Esophagus squamous epithelium (tissue), 5 donors: ENCODE data around the gene COMT. TPM values are rescaled to one million over a fixed set of nuclear protein-coding genes. Genes with fewer than 3 reads are reported as not detected.

Source experiments
- DNase-seq: peaks from one replicate; lab custom pipeline; 2025; lab: John Stamatoyannopoulos, UW
- H3K27ac ChIP-seq, 4 donors: fragments of 200-600 bp; sonication (generic); one replicate each; pipeline ENCODE4 v1.5.1; 2016 to 2019; ENCODE audit warnings: mild to moderate bottlenecking in 1 of 4
- H3K27me3 ChIP-seq, 4 donors: fragments of 200-600 bp; sonication (generic); 1 replicate in 3 of 4; 2 replicates in 1 of 4; pipeline versions ENCODE4 v1.5.1 to v1.6.0; 2017 to 2021; ENCODE audit warnings: antibody characterized with exemption in 1 of 4
- H3K36me3 ChIP-seq, 3 donors: fragments of 200-600 bp; sonication (generic); one replicate each; pipeline ENCODE4 v1.5.1; 2016 to 2019
- H3K4me1 ChIP-seq, 3 donors: fragments of 200-600 bp; sonication (generic); one replicate each; pipeline ENCODE4 v1.5.1; 2017 to 2019
- H3K4me3 ChIP-seq, 4 donors: fragments of 200-600 bp; sonication (generic); 1 replicate in 3 of 4; 2 replicates in 1 of 4; pipeline ENCODE4 v1.5.1; 2016 to 2019; ENCODE audit warnings: mild to moderate bottlenecking in 2 of 4, moderate library complexity in 1 of 4
- H3K9me3 ChIP-seq, 3 donors: fragments of 200-600 bp; sonication (generic); one replicate each; pipeline ENCODE4 v1.5.1; 2016 to 2019
- POLR2A ChIP-seq, 4 donors: fragments of 450-650 bp; IDR thresholded peaks; one replicate each; pipeline ENCODE4 v1.6.1; 2017; ENCODE audit warnings: antibody characterized with exemption in 4 of 4, mild to moderate bottlenecking in 4 of 4, moderate library complexity in 3 of 4
- WGBS, 2 donors: methylation state at CpG; one replicate each; pipeline ENCODE4 v1.1.5; 2018; 5-methylcytosine and 5-hydroxymethylcytosine counted together
- intact Hi-C: fragments of 100-400 bp; cut with DNase I; formaldehyde crosslinking; loops from one replicate; pipeline ENCODE4 v1.15.0; 2022
- total RNA-seq, 4 donors: library from RNA; depleted of rRNA; stranded (reverse); fragments of >200 nt; gene quantifications; one replicate each; pipeline ENCODE4 v1.1.0, GENCODE V29; 2016
- TF ChIP-seq, protein P1 (sequence below), 6 experiments: fragments of 450-650 bp in 4 of 6; fragments of 200-600 bp in 2 of 6; sonication (generic) in 2 of 6; IDR thresholded peaks; one replicate each; pipeline ENCODE4 v1.5.1; 2016 to 2019; ENCODE audit warnings: antibody characterized with exemption in 6 of 6, mild to moderate bottlenecking in 4 of 6, moderate library complexity in 4 of 6
- donor health status: DM: yes; HTN: yes; CAD: no.

The COMT gene
- total RNA-seq, 4 donors from 2014 or later = 210 to 422 (median 234) TPM

DNA sequence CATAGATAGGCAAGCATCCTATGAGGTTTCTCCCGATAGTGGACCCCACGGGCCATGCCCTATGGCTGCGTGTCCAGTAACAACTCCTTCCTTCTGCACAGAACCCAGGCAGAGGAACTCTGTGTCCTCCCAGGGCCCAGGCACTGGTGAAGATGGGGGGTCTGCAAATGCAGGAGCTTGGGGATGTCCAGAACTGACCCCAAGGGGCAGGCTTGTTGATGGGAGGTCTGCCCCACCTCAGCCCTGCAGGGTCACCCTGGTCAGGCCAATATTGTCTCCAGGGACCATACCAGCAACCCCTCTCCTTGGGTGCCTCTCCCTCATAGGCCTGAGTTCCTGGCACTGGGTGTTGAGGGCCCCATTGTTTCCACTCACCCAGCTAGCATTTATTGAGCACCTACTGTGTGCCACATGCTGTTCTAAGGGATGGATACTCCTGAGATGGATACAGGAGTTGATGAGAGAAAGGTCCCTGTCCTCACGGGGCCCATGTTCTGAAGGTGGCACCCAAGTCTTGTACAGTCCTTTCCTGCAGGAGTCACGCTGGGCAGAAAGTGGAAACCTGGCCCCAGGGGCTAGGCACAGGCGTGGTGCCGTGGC lies 26.4 kb downstream of the COMT start:
- no peak overlapping the region for H3K27ac ChIP-seq
- peaks cover 4 to 46% (median 4%) of the 10 kb centered on the region in 3 donors for H3K4me1 ChIP-seq
- intact Hi-C loops = no loop called here
- H3K9me3 ChIP-seq = no peaks in the 10 kb centered on the region
- WGBS, 2 donors = 63 to 69% methylated on average over 3 to 5 of the region's 7 CpGs
- TF ChIP-seq, protein P1, sequence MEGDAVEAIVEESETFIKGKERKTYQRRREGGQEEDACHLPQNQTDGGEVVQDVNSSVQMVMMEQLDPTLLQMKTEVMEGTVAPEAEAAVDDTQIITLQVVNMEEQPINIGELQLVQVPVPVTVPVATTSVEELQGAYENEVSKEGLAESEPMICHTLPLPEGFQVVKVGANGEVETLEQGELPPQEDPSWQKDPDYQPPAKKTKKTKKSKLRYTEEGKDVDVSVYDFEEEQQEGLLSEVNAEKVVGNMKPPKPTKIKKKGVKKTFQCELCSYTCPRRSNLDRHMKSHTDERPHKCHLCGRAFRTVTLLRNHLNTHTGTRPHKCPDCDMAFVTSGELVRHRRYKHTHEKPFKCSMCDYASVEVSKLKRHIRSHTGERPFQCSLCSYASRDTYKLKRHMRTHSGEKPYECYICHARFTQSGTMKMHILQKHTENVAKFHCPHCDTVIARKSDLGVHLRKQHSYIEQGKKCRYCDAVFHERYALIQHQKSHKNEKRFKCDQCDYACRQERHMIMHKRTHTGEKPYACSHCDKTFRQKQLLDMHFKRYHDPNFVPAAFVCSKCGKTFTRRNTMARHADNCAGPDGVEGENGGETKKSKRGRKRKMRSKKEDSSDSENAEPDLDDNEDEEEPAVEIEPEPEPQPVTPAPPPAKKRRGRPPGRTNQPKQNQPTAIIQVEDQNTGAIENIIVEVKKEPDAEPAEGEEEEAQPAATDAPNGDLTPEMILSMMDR (IDR thresholded peaks at IDR 0.05) = no peak
- no peak for TF ChIP-seq POLR2A (IDR thresholded peaks at IDR 0.05)
- no peak for DNase-seq
- peaks cover 0 to 93% (median 27%) of the 10 kb centered on the region in 3 donors for H3K36me3 ChIP-seq
- H3K4me3 ChIP-seq = no peak overlapping the region
- H3K27me3 ChIP-seq = no peaks in the 10 kb centered on the region

DNA sequence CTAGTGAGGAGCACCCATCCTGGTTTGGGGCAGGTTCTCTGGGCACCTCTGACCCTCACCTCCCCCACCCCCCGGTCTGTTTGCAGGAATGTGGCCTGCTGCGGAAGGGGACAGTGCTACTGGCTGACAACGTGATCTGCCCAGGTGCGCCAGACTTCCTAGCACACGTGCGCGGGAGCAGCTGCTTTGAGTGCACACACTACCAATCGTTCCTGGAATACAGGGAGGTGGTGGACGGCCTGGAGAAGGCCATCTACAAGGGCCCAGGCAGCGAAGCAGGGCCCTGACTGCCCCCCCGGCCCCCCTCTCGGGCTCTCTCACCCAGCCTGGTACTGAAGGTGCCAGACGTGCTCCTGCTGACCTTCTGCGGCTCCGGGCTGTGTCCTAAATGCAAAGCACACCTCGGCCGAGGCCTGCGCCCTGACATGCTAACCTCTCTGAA lies 26.9 kb downstream of the COMT start:
- TF ChIP-seq, protein P1 (IDR thresholded peaks at IDR 0.05) = no peak
- no peak for TF ChIP-seq POLR2A (IDR thresholded peaks at IDR 0.05)
- 76 to 88% methylated on average over 5 to 16 of the region's 18 CpGs for WGBS, 2 donors
- H3K27me3 ChIP-seq = no peaks in the 10 kb centered on the region
- no peak overlapping the region for H3K27ac ChIP-seq
- intact Hi-C loops = no loop called here
- no peak for DNase-seq
- H3K36me3 ChIP-seq = peaks cover 0 to 97% (median 27%) of the 10 kb centered on the region in 3 donors
- no peak overlapping the region for H3K4me3 ChIP-seq
- peaks cover 3 to 41% (median 4%) of the 10 kb centered on the region in 3 donors for H3K4me1 ChIP-seq
- H3K9me3 ChIP-seq = no peaks in the 10 kb centered on the region

DNA sequence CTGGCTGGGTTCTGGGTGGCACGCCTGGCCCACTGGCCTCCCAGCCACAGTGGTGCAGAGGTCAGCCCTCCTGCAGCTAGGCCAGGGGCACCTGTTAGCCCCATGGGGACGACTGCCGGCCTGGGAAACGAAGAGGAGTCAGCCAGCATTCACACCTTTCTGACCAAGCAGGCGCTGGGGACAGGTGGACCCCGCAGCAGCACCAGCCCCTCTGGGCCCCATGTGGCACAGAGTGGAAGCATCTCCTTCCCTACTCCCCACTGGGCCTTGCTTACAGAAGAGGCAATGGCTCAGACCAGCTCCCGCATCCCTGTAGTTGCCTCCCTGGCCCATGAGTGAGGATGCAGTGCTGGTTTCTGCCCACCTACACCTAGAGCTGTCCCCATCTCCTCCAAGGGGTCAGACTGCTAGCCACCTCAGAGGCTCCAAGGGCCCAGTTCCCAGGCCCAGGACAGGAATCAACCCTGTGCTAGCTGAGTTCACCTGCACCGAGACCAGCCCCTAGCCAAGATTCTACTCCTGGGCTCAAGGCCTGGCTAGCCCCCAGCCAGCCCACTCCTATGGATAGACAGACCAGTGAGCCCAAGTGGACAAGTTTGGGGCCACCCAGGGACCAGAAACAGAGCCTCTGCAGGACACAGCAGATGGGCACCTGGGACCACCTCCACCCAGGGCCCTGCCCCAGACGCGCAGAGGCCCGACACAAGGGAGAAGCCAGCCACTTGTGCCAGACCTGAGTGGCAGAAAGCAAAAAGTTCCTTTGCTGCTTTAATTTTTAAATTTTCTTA lies 27.8 kb downstream of the COMT start:
- no peak for DNase-seq
- Histone ChIP-seq H3K27me3 (no peaks in the 10 kb centered on the region), H3K36me3 (peaks cover 0 to 89% (median 21%) of the 10 kb centered on the region in 3 donors), H3K9me3 (no peaks in the 10 kb centered on the region), H3K27ac (no peak overlapping the region), H3K4me3 (no peak overlapping the region), H3K4me1 (peaks cover 3 to 39% (median 3%) of the 10 kb centered on the region in 3 donors)
- intact Hi-C loops = no loop called here
- WGBS, 2 donors = 68 to 73% methylated on average over 4 to 8 of the region's 11 CpGs
- TF ChIP-seq, protein P1 (IDR thresholded peaks at IDR 0.05) = no peak
- no peak for TF ChIP-seq POLR2A (IDR thresholded peaks at IDR 0.05)

DNA sequence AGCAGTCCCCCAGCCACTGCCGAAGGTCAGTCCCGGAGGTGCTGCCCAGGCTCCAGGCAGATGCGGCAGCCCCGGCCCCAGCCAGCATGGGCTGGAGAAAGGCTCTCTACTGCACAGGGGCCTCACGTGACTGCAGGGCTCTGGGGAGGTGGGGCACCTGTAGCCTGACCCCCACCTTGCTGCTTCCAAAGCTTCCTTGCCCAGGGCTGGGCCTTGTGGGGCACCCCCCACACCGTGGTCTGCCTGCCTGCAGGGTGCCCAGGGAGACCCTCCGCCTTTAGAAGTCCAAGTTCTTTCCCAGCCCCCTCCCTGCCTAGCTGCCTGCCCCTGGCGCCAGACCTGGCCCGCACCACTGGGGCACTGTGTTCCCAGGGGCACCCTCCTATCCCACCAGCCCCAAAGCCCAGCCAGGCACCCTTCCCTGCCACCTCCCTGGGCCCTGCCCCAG lies 28.5 kb downstream of the COMT start:
- no peak overlapping the region for H3K27ac ChIP-seq
- intact Hi-C loops = loop anchor here (10.0 kb wide), 1 partner anchor 145 kb away; the partner anchor contains the start of genes RANBP1 and TRMT2A
- DNase-seq = no peak
- H3K4me3 ChIP-seq = no peak overlapping the region
- no peaks in the 10 kb centered on the region for H3K27me3 ChIP-seq
- 50 to 56% methylated on average over 2 to 3 of the region's 9 CpGs for WGBS, 2 donors
- H3K4me1 ChIP-seq = peaks cover 0 to 39% (median 3%) of the 10 kb centered on the region in 3 donors
- H3K9me3 ChIP-seq = no peaks in the 10 kb centered on the region
- TF ChIP-seq POLR2A (IDR thresholded peaks at IDR 0.05) = no peak
- TF ChIP-seq, protein P1 (IDR thresholded peaks at IDR 0.05) = no peak
- peaks cover 0 to 82% (median 14%) of the 10 kb centered on the region in 3 donors for H3K36me3 ChIP-seq
